Measurements from ENCODE around the gene ATP4B.

DNA sequence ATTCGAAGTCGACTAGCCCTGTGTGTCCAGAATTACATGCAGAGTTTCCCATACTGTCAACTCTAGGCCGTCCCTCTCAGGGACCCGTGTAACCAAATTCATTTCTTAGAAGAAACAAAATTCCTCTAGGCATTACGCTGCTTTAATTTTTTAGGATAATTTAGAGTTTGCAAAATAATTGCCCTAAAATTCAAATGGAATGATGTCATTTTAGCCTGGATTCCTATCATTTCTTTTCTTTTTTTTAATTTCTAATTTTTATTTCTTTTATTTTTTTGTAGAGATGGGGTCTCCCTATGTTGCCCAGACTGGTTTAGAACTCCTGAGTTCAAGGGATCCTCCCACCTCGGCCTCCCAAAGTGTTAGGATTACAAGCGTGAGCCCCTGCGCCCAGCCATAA is 1.3 kb upstream of the ATP4B start:
- TF ChIP-seq GABPA (IDR thresholded peaks at IDR 0.05; ENCODE audit: borderline replicate concordance, insufficient read depth, low read length) (no peak), EZH2 (IDR thresholded peaks at IDR 0.05; ENCODE audit: low read depth, low read length, severe bottlenecking) (no peak), CBX5 (IDR thresholded peaks at IDR 0.05; ENCODE audit: low read depth, low read length) (no peak), ZNF274 (IDR thresholded peaks at IDR 0.05; ENCODE audit: borderline replicate concordance, extremely low read depth, low read length) (no peak)
- TF ChIP-seq, protein P1, sequence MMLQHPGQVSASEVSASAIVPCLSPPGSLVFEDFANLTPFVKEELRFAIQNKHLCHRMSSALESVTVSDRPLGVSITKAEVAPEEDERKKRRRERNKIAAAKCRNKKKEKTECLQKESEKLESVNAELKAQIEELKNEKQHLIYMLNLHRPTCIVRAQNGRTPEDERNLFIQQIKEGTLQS (IDR thresholded peaks at IDR 0.05; ENCODE audit: insufficient read depth, low read depth, low read length), result no peak
- TF ChIP-seq, protein P2, sequence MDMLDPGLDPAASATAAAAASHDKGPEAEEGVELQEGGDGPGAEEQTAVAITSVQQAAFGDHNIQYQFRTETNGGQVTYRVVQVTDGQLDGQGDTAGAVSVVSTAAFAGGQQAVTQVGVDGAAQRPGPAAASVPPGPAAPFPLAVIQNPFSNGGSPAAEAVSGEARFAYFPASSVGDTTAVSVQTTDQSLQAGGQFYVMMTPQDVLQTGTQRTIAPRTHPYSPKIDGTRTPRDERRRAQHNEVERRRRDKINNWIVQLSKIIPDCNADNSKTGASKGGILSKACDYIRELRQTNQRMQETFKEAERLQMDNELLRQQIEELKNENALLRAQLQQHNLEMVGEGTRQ (IDR thresholded peaks at IDR 0.05; ENCODE audit: low read length), result no peak
- TF ChIP-seq, protein P3, sequence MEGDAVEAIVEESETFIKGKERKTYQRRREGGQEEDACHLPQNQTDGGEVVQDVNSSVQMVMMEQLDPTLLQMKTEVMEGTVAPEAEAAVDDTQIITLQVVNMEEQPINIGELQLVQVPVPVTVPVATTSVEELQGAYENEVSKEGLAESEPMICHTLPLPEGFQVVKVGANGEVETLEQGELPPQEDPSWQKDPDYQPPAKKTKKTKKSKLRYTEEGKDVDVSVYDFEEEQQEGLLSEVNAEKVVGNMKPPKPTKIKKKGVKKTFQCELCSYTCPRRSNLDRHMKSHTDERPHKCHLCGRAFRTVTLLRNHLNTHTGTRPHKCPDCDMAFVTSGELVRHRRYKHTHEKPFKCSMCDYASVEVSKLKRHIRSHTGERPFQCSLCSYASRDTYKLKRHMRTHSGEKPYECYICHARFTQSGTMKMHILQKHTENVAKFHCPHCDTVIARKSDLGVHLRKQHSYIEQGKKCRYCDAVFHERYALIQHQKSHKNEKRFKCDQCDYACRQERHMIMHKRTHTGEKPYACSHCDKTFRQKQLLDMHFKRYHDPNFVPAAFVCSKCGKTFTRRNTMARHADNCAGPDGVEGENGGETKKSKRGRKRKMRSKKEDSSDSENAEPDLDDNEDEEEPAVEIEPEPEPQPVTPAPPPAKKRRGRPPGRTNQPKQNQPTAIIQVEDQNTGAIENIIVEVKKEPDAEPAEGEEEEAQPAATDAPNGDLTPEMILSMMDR (IDR thresholded peaks at IDR 0.05; ENCODE audit: control extremely low read depth in 1 of 3, insufficient read depth in 1 of 3, low read depth in 1 of 3, low read length in 3 of 3), result no peak

Data from H1 (cell line).